IMR-90 (cell line): ENCODE results near the gene TCF4. TPM values are rescaled to one million over a fixed set of nuclear protein-coding genes. Genes with fewer than 3 reads are reported as not detected.
A peak's percentile ranks its signal among the peaks of the same experiment; 100 is the strongest.

Source experiments
- ATAC-seq: fragments of 200-7000 bp; cut with Tn5 transposase; 2 replicates; pipeline ENCODE4 v1.9.1; 2020; ENCODE audit warnings: low read depth, mild to moderate bottlenecking, moderate library complexity
- BruUV-seq: library from RNA; stranded (reverse); fragments of 400-500 nt; replicated peaks from 2 replicates; lab custom pipeline; 2021; lab: Mats Ljungman, UMichigan
- CTCF ChIA-PET: fragments of 300-600 bp; formaldehyde crosslinking; extraction: SDS; loops from one replicate; lab custom pipeline; 2021; ENCODE audit warnings: antibody characterized with exemption; lab: Yijun Ruan, JAX
- POLR2A ChIA-PET: fragments of 300-600 bp; sonication (Branson Sonifier 250); formaldehyde crosslinking; loops from one replicate; lab custom pipeline; 2022; ENCODE audit warnings: antibody characterized with exemption; ENCODE audit not compliant: unreplicated experiment; lab: Charles Lee
- DNase-seq: peaks from one replicate; pipeline ENCODE4 v3.0.0; 2013
- H2AFZ ChIP-seq: replicated peaks from 2 replicates; pipeline ENCODE3; 2013; ENCODE audit warnings: low read length, mild to moderate bottlenecking; ENCODE audit not compliant: poor library complexity
- H2AK5ac ChIP-seq: 2 replicates; pipeline ENCODE4 v1.6.1; 2013; ENCODE audit warnings: low read depth, low read length, inconsistent platforms
- H2AK9ac ChIP-seq: replicated peaks from 2 replicates; pipeline ENCODE3; 2013; ENCODE audit warnings: mild to moderate bottlenecking, low read depth, low read length, moderate library complexity; ENCODE audit not compliant: poor library complexity
- H2BK120ac ChIP-seq: 2 replicates; pipeline ENCODE4 v1.6.1; 2013; ENCODE audit warnings: low read depth, low read length, inconsistent platforms
- H2BK15ac ChIP-seq: 3 replicates; pipeline ENCODE4 v1.6.1; 2013; ENCODE audit warnings: low read depth, low read length, inconsistent platforms
- H2BK20ac ChIP-seq: 2 replicates; pipeline ENCODE4 v1.6.1; 2013; ENCODE audit warnings: low read depth, mild to moderate bottlenecking, inconsistent platforms, low read length, moderate library complexity
- H2BK5ac ChIP-seq: 2 replicates; pipeline ENCODE4 v1.6.1; 2013; ENCODE audit warnings: mild to moderate bottlenecking, low read depth, low read length, inconsistent platforms; ENCODE audit not compliant: poor library complexity, severe bottlenecking
- H3K14ac ChIP-seq: replicated peaks from 2 replicates; pipeline ENCODE4 v1.6.1; 2013; ENCODE audit warnings: low read depth, low read length, inconsistent platforms
- H3K18ac ChIP-seq: 2 replicates; pipeline ENCODE4 v1.6.1; 2013; ENCODE audit warnings: low read depth, low read length, control low read depth
- H3K23ac ChIP-seq: 2 replicates; pipeline ENCODE4 v1.6.1; 2013; ENCODE audit warnings: low read depth, low read length, inconsistent platforms
- H3K27ac ChIP-seq: 2 replicates; pipeline ENCODE4 v1.5.1; 2013; ENCODE audit warnings: mild to moderate bottlenecking, control low read depth, low read length; ENCODE audit not compliant: insufficient read depth
- H3K27me3 ChIP-seq: 2 replicates; pipeline ENCODE4 v1.6.1; 2013; ENCODE audit warnings: low read length; ENCODE audit not compliant: control insufficient read depth, insufficient read depth
- H3K36me3 ChIP-seq: 2 replicates; pipeline ENCODE4 v1.6.1; 2013; ENCODE audit warnings: low read length, mixed read lengths; ENCODE audit not compliant: control insufficient read depth, insufficient read depth
- H3K4ac ChIP-seq: 2 replicates; pipeline ENCODE4 v1.6.1; 2013; ENCODE audit warnings: low read depth, low read length, inconsistent platforms
- H3K4me1 ChIP-seq: 2 replicates; pipeline ENCODE4 v1.6.1; 2013; ENCODE audit warnings: low read length, mixed read lengths; ENCODE audit not compliant: control insufficient read depth, insufficient read depth
- H3K4me2 ChIP-seq: 2 replicates; pipeline ENCODE4 v1.6.1; 2013; ENCODE audit warnings: low read depth, mild to moderate bottlenecking, control low read depth, low read length, moderate library complexity
- H3K4me3 ChIP-seq: 2 replicates; pipeline ENCODE4 v1.5.1; 2013; ENCODE audit warnings: low read depth, mild to moderate bottlenecking, control low read depth, low read length, moderate library complexity; ENCODE audit not compliant: insufficient read depth
- H3K56ac ChIP-seq: 2 replicates; pipeline ENCODE4 v1.6.1; 2013; ENCODE audit warnings: low read length, inconsistent platforms; ENCODE audit not compliant: insufficient read depth; ENCODE audit errors: extremely low read depth
- H3K79me1 ChIP-seq, 2 experiments: 2 replicates each; pipeline ENCODE4 v1.6.1; 2013; ENCODE audit warnings: low read length in 2 of 2, inconsistent platforms in 1 of 2, low read depth in 1 of 2
- H3K9ac ChIP-seq: 2 replicates; pipeline ENCODE4 v1.6.1; 2013; ENCODE audit warnings: low read depth, low read length, control low read depth
- H3K9me1 ChIP-seq: 2 replicates; pipeline ENCODE4 v1.6.1; 2013; ENCODE audit warnings: low read length, inconsistent platforms; ENCODE audit not compliant: insufficient read depth
- H3K9me3 ChIP-seq: 2 replicates; pipeline ENCODE4 v1.6.1; 2013; ENCODE audit warnings: low read length; ENCODE audit not compliant: control insufficient read depth, insufficient read depth
- H4K20me1 ChIP-seq: 2 replicates; pipeline ENCODE4 v1.6.1; 2013; ENCODE audit warnings: low read length, inconsistent platforms; ENCODE audit not compliant: insufficient read depth
- H4K5ac ChIP-seq: 2 replicates; pipeline ENCODE4 v1.6.1; 2013; ENCODE audit warnings: mild to moderate bottlenecking, low read depth, low read length, control low read depth
- H4K8ac ChIP-seq, 2 experiments: 2 replicates each; pipeline ENCODE4 v1.6.1; 2013; ENCODE audit warnings: low read depth in 2 of 2, low read length in 2 of 2, control low read depth in 1 of 2, inconsistent platforms in 1 of 2
- H4K91ac ChIP-seq: 2 replicates; pipeline ENCODE4 v1.6.1; 2013; ENCODE audit warnings: low read depth, low read length, inconsistent platforms; ENCODE audit not compliant: insufficient read depth
- BHLHE40 ChIP-seq: fragments of 150-350 bp; IDR thresholded peaks from 2 replicates; pipeline ENCODE4 v1.6.1; 2016; ENCODE audit warnings: mild to moderate bottlenecking, low read depth, low read length
- CEBPB ChIP-seq: IDR thresholded peaks from 2 replicates; pipeline ENCODE4 v1.6.1; 2012; ENCODE audit warnings: low read depth, low read length, improper control_type of control experiment
- WGBS, 2 experiments: methylation state at CpG; one replicate each; pipeline versions ENCODE4 v1.1.5 to v1.1.7; 2013; ENCODE audit warnings: missing lambda C conversion rate in 2 of 2; ENCODE audit not compliant: insufficient read length in 1 of 2; ENCODE audit errors: extremely low coverage in 2 of 2; 5-methylcytosine and 5-hydroxymethylcytosine counted together
- dilution Hi-C: fragments of 300-500 bp; cut with HindIII; formaldehyde crosslinking; loops from one replicate; pipeline ENCODE4 v1.14.3; 2018; ENCODE audit warnings: low sequenced_read_pairs; ENCODE audit not compliant: unreplicated experiment
- in situ Hi-C: fragments of 300-500 bp; cut with MboI; formaldehyde crosslinking; loops from 3 replicates; pipeline ENCODE4 v1.14.3; 2019; ENCODE audit warnings: low sequenced_read_pairs, inconsistent platforms, mixed read lengths
- intact Hi-C: fragments of 100-400 bp; cut with micrococcal nuclease; formaldehyde crosslinking; loops from 2 replicates; pipeline ENCODE4 v1.10.0; 2022
- polyA plus RNA-seq, 3 experiments: library from polyadenylated mRNA; depleted of rRNA; stranded (reverse); fragments of >200 nt; gene quantifications; 2 replicates each; pipeline ENCODE4 v1.2.3, GENCODE V29; 2012; ENCODE audit warnings: low replicate concordance in 1 of 3
- total RNA-seq: library from RNA; depleted of rRNA; stranded (reverse); fragments of >200 nt; gene quantifications from 2 replicates; pipeline ENCODE4 v1.2.3, GENCODE V29; 2012
- TF ChIP-seq, protein P1 (sequence below): fragments of 150-350 bp; IDR thresholded peaks from 2 replicates; pipeline ENCODE4 v1.6.1; 2017; ENCODE audit warnings: mild to moderate bottlenecking, antibody characterized with exemption, low read length, low read depth

TCF4 gene
- total and polyA plus RNA-seq, 2 of the 4 experiments (the other 2 are of a cell fraction) = 30.0 to 87.1 TPM

GRCh38 chr18:55318951-55319441 lies 269.0 kb downstream of the TCF4 start:
- H4K5ac ChIP-seq = 0 out of 2 replicates have a peak overlapping the region, but pooled peaks have one; percentile 30
- peak overlapping the region in 1 of 2 experiments; percentile 67; a peak in 3 of 4 replicates for H4K8ac ChIP-seq
- ChIA-PET POLR2A (no interaction called here), CTCF (interaction anchor here (0.8 to 1.1 kb wide), 2 partner anchors 23 to 85 kb away, joined by 3 read pairs; no protein-coding TSS in a partner anchor)
- no peak overlapping the region for H2AK9ac ChIP-seq
- no peaks in the 10 kb centered on the region for H3K36me3 ChIP-seq
- H2BK15ac ChIP-seq = 0 out of 3 replicates have a peak overlapping the region, but pooled peaks have one; percentile 15
- dilution Hi-C loops (no loop called here), in situ Hi-C loops (no loop called here), intact Hi-C loops (loop anchor here (2.0 to 5.0 kb wide), 2 partner anchors 37 to 74 kb away; no protein-coding TSS in a partner anchor)
- TF ChIP-seq, protein P1, sequence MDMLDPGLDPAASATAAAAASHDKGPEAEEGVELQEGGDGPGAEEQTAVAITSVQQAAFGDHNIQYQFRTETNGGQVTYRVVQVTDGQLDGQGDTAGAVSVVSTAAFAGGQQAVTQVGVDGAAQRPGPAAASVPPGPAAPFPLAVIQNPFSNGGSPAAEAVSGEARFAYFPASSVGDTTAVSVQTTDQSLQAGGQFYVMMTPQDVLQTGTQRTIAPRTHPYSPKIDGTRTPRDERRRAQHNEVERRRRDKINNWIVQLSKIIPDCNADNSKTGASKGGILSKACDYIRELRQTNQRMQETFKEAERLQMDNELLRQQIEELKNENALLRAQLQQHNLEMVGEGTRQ = no peak
- TF ChIP-seq CEBPB (peak; percentile 84), BHLHE40 (no peak)
- no CpG with 5 or more reads among the region's 3 CpGs for whole genome bisulfite sequencing, 2 experiments
- H2BK5ac ChIP-seq = peak overlapping the region; percentile 82
- peak overlapping the region; percentile 52 for H2BK20ac ChIP-seq
- peak overlapping the region; percentile 16; the same call in 1 of the 2 replicates for H3K56ac ChIP-seq
- H3K4me1 ChIP-seq = peaks cover 3% of the 10 kb centered on the region; the same call in 1 of the 2 replicates
- H3K9me3 ChIP-seq = no peaks in the 10 kb centered on the region
- peaks cover 4% of the 10 kb centered on the region for H3K9me1 ChIP-seq
- peak overlapping the region; percentile 51 for H2BK120ac ChIP-seq
- peaks cover 13 to 60% of the 10 kb centered on the region in 2 experiments for H3K79me1 ChIP-seq
- H3K27me3 ChIP-seq = no peaks in the 10 kb centered on the region
- H4K20me1 ChIP-seq = peaks cover 4% of the 10 kb centered on the region; the same call in 1 of the 2 replicates
- H2AK5ac ChIP-seq = peak overlapping the region; percentile 27; the same call in 1 of the 2 replicates
- H3K4me2 ChIP-seq = peak overlapping the region; percentile 67
- DNase-seq = peak; percentile 82
- H3K4me3 ChIP-seq = no peak overlapping the region
- peak overlapping the region; percentile 84; the same call in 1 of the 2 replicates for H3K18ac ChIP-seq
- peak overlapping the region; percentile 70 for H3K14ac ChIP-seq
- H2AFZ ChIP-seq = no peak overlapping the region
- H3K9ac ChIP-seq = peak overlapping the region; percentile 52; the same call in 1 of the 2 replicates
- peak overlapping the region; percentile 68 for H3K23ac ChIP-seq
- peak overlapping the region; percentile 65; the same call in 1 of the 2 replicates for H3K27ac ChIP-seq
- peak overlapping the region; percentile 22; the same call in 1 of the 2 replicates for H3K4ac ChIP-seq
- ATAC-seq = peak; percentile 3; the same call in 1 of the 2 replicates
- BruUV-seq = no TSS peak
- no peak overlapping the region for H4K91ac ChIP-seq
